Suppressor macrophage treated with lipopolysaccharide for 4 hours (primary cell): ENCODE results near the gene MYL10.

Source experiments
- DNase-seq: peaks from one replicate; pipeline ENCODE4 v3.0.0-alpha.2; 2020

Gene MYL10

DNA sequence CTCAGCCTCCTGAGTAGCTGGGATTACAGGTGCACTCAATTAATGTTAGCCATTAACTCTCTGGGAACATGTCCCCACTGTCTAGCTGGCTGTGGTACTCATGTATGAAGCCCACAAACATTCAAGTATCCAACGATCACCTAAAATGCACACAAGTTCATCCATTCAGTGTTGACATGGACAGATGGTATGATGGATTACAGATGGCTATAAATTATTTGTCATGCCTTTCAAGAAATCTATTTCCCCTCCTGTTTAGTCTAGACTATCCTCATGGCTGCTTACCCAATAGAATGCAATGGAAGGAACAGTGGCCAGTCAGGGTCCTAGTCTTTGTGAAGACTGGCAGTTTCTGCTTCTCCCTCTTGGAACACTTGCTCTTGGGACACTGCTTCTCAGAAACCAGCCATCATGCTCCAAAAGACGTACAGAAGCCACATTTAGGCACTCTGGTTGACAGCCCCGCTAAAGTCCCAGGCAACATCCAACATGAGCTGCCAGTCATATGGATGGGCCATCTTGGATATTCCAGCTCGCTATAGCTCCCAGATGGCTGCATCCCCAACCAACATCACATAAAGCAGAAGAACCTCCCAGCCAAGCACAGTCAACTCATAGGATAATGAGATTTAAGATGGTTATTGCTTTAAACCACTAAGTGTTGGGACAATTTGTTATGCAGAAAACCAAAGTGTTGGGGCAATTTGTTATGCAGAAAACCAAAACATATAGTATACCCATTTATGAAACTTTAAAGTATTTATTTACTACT lies 33.1 kb downstream of the MYL10 start:
- DNase-seq = no peak

DNA sequence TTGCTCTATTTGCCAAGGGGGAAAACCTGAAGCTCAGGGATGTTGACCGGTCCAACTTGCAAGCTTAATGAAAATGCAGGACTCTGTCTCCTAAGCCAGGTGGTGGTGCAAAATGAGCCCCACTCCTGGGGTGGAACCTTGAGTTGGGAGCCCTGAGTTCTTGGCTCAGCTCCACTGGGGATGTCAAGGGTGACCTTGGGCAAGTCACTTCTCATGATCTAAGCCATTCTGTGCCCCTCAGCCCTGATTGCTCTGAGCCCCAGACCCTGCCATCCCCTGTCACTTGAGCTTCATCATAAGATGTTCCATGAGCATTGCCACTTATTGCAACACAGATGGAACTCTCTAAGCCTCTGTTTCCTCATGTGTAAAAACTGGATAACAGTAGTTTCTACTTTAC lies 33.9 kb downstream of the MYL10 start:
- DNase-seq = no peak

GRCh38 chr7:101594790-101595189 lies 34.3 kb downstream of the MYL10 start:
- DNase-seq = no peak

DNA sequence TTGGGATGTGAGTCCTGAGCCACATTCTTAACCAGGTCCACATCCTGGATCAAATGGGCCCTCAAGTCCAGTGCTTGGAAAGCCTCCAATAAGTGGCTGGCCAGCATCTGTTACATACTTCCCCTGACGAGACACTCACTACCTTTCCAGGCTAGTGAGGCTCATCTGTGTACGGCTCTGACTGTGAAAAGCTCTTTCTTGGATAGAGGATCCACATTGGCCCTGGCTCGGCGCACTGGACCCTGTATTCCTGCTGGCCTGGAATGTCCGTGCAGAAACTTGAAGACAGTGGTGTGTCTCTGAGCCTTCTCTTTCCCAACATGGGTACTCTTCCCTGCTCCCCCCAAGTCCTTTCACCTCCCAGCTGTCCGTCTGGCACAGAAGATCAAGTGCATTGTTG lies 35.5 kb downstream of the MYL10 start:
- DNase-seq = no peak

DNA sequence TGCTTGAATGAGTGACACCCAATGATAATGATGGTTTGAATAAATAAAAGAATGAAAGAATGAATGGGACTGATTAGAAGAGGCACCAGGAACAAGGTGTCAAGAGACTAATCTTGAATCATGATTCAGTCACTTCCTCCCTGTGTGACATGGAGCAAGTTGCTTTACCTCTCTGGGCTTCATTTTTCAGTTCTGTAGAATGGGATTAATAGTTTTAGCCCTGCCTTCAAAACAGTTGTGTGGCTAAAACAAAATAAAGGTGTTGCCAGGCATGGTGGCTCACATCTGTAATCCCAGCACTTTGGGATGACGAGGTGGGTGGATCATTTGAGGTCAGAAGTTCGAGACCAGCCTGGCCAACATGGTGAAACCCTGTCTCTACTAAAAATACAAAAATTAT lies 37.6 kb downstream of the MYL10 start:
- DNase-seq = no peak

DNA sequence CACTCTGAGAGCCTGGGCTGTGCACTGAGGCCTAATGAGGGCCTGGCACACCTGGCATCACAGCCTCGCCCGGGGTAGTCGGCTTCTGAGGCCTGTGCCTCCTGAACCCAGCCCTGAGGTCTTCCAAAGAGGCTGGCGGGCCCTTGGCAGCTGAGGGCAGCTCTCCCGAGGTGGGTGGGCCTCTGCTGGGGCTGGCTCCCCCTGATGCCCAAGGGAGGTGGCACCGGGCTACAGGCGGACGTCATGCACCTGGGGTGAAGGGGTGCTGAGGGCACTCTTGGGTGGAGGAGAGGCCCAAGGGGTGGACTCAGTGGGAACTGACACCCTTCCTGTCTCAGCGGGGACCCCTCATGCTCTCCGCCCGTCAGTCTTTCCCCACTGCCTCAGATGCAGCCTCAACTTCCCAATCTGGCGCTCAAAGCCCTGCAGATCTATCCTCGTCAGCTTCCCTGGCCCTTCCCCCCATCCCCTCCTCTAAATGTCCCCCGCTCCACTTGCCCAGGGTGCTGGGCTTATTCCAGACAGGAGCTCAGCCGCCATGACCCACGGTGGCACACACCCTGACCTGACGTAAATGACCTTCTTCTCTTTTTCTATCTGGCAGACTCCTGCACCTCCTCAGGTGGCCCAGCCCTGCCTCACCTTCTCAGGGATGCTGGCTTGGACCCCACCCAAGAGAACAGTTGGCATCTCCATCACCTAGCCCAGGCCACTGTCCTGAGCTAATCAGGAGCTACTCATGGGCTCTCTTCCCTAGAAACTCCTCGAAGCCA lies 38.2 kb downstream of the MYL10 start:
- DNase-seq = no peak

GRCh38 chr7:101589976-101590662 lies 39.0 kb downstream of the MYL10 start:
- DNase-seq = no peak

DNA sequence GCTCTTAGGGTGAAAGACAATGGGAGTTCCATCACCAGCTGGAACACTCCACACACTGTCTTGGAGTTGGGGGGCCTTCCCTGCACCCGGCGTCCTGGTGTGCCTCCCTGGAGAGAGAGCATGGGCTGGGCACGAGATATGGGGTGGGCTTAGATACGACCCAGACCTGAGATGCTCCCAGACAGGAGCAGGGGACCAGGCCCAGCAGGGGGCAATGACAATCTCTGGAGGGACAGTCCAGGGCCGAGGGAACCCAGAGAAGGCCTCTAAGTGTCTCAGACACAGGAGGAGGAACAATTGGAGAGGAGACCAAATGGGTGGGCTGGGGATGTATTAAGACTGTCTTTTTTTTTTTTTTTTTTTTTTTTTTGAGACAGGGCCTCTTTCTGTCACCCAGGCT lies 40.0 kb downstream of the MYL10 start:
- no peak for DNase-seq

DNA sequence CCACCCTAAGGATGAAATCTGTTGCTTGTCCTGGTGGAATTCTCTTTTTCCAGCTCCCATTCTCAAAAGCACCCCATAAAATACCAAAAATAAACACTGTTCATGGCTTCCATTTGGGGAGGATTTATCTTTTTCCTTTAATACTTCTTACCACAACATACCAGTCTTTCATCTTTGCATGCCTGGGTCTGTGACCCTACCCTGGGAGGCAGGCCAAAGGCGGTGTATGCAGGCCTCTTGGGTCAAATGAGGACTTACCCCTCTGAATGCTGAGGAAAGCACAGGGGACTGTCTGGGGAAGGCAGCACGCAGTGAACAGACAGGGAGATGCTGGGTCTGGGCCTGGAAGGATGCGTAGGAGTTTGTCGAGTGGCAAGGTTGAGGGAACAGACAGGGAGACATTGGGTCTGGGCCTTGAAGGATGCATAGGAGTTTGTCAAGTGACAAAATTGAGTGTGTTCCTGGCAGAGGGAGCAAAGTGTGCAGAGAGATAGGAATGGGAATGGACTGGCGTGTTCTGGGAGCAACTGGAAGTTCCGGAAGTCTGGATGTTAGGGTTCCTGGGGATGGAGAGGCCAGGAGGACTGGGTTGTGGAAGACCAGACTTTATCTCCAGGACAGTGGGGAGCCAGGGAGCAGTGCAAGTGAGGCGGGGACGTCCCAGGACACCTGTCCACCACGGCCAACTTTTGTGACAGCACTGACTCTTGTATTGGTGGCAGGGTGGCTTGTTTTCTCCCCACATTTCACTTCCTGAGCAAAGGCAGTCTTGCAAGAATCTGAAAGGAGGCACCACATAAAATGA lies 40.8 kb downstream of the MYL10 start:
- no peak for DNase-seq

- no peak for DNase-seq
These were observed 42.0 kb downstream of the MYL10 start for GRCh38 chr7:101586906-101587677.

GRCh38 chr7:101586078-101586905 lies 42.8 kb downstream of the MYL10 start:
- no peak for DNase-seq

- no peak for DNase-seq
These were observed 46.1 kb downstream of the MYL10 start for GRCh38 chr7:101582971-101583370.

DNA sequence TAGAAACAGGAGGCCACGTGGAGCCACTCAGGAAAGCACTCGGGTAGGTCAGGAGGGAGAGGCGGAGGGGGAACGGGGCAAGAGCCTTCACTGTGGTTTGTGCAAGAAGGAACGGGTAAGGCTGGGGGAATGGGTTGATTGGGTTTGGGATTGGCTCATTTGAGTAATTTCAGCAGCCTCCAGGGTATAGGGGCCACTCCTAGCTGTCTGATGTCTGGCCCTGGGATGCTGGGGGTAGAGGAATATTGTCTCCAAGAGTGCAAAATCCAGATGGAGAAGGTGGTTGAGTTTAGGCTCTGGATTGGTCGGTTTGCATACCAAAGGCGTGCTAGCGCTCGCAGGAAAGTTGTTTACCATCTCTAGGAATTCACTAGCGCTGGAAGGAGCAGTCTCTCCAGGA lies 47.2 kb downstream of the MYL10 start:
- DNase-seq = no peak

GRCh38 chr7:101580596-101580995 lies 48.5 kb downstream of the MYL10 start:
- no peak for DNase-seq

- DNase-seq = no peak
These were observed 50.5 kb downstream of the MYL10 start for GRCh38 chr7:101578552-101578951.

GRCh38 chr7:101576998-101577397 lies 52.1 kb downstream of the MYL10 start:
- DNase-seq = no peak

GRCh38 chr7:101575721-101576120 lies 53.4 kb downstream of the MYL10 start:
- peak; percentile 11 for DNase-seq

DNA sequence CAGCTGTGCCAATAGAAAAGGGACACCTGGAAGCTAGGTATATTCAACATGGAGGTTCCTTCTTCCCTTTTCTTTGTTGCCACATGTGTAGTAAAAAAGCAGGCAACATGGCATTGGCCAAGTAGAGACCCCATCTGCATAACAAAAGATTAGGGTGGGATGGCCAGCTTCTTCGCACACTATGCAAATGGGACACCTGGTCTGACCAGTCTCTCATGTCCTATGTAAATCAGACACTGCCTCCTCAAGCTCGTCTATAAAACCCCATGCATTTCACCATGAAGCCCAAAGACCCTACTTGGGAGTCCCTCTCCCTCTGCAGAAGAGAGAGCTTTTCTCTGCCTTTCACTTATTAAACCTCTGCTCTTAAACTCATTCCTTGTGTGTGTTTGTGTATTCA lies 53.9 kb downstream of the MYL10 start:
- no peak for DNase-seq

- DNase-seq = no peak
These were observed 56.9 kb downstream of the MYL10 start for GRCh38 chr7:101572156-101572555.

DNA sequence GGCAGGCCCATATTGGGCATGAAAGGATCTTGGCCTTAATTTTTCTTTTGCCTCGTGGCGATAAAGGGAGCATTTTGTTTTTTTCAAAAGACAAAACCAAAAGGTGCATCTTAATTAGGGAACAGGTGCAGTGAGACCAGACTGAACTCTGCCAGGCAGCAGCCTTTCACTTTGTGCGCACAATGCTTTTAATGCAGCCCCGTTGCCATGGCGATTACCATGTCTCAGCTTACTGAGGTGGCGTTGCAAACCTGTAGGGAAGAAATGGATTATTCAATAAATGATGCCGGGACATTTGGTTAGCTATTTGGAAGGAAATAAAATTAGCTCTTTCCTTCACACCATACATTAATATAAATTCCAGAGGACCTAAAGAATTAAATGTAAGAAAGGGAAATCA lies 61.9 kb downstream of the MYL10 start:
- no peak for DNase-seq

- DNase-seq = no peak
These were observed 63.4 kb downstream of the MYL10 start for GRCh38 chr7:101565601-101566209.
